ENCODE results near the gene GOLIM4.
"Not testable (repeated sequence)": the region's sequence is repeated elsewhere in the genome, so short reads cannot be mapped to it uniquely, and the experiment has no call there.

GOLIM4 gene

GRCh38 chr3:168047936-168048335, 47.8 kb downstream of the GOLIM4 start:
- DNase-seq, result no peak

DNA sequence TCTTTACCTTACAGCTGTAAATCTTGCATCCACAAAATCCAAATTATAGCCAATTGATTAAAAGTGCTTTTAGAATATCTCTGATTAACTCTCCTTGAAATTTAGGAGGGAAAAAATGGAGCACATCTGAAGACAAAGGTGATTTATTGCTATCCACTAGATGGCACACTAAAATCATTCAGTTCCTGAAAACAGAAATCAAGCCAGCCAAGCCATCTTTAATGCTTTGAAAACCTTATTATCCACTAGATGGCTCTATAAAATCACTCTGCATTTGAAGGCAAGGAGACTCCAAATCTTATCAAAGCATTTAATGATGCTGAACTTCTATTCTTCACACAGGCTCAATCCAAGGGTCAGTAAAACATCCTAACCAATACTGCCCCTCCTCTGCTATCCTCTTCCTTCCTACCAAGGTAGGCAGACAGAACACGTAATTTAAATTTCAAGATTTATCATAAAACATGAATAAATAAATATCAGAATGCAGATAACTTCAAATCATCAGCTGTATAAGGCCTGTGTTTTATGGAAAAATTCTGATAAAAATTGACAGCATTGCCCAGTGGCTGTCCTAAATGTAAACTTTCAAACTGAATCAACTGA, 48.4 kb downstream of the GOLIM4 start:
- peak; percentile 61 for DNase-seq

GRCh38 chr3:168044049-168044448, 51.7 kb downstream of the GOLIM4 start:
- DNase-seq, result no peak

DNA sequence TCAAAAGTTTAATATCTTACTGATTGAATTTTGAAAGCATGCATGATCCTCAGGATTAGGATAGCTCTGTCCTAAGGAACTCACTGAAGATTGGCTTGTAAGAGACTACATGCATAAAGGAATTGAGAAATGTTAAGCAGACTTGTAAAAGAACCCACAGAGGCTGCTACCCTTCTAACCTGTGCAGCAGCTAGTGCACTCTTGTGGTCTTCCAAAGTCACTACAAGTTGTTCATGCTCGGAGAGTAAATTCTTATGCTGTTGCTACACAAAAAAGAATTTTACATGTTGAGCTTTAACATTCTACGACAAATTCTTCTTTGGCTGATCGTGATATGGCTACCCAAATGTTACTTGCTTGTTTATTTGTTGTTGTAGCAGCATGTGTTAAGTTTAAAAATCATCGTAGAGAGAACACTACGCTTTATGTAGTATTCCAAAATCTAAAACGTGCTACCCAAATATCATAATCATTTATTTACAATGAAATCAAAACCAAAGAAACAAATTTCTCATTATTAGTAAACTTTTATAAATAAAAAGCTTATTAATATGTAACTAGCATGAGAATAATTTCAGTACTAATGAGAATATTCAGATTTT, 55.0 kb downstream of the GOLIM4 start:
- peak; percentile 26 for DNase-seq

DNA sequence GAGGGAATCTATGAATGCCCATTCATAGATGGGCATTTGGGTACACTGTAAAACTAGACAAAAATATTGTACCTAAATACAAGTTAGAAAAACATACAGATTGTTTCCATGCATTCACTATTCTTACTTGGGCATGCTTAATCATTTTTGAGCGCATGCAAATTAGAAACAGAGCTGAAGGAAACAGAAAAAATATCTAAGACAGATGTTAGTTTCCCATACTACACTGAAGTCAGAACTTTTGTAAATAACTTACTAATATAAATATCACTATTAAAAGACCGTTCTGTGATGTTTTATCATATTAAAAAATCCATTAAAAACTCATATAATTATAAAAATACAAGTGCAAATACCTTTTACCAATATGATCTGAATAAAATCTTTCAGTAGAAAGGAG, 58.7 kb downstream of the GOLIM4 start:
- DNase-seq, result no peak

GRCh38 chr3:168036619-168037018, 59.1 kb downstream of the GOLIM4 start:
- no peak for DNase-seq

GRCh38 chr3:168034152-168034928, 61.4 kb downstream of the GOLIM4 start:
- DNase-seq, result no peak

GRCh38 chr3:168030577-168030976, 65.1 kb downstream of the GOLIM4 start:
- DNase-seq, result peak; percentile 63

DNA sequence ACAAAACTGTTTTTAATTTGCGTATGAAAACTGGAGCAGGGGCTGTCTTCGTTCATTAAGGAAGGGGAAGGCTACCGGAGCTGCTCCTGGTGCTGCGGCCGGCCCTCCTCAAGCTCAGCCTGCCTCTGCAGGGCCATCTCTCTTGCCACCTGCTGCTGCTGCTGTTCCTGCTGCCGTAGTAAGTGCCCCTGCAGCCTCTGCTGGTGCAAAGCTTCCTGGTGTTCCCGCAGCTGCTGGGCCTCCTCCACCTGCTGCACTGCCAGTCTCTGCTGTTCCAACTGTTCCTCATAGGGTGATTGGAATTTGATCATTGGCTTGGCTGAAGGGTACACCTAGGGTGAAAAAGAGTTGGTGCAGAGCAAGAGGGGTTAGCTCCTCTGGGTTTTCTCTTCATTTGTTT, 66.0 kb downstream of the GOLIM4 start:
- DNase-seq, result peak; percentile 25

DNA sequence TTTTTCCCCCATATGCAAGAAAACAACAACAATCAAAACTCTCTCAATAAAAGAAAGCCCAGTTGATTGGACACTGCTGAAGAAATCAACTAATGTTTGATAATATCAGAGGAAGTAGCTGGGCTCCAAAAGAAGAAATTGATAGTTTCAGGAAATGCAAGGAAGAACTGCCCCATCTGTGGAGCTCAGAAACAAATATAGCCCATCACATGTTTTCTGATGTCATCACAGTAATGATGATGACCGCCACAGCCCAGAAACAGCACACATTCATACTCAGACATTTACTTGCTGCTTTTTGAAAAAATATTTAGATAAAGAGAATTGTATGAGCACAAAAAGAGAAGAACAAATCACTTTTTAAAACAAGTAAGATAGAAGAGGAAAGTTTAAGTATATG, 67.6 kb downstream of the GOLIM4 start:
- DNase-seq, result no peak

DNA sequence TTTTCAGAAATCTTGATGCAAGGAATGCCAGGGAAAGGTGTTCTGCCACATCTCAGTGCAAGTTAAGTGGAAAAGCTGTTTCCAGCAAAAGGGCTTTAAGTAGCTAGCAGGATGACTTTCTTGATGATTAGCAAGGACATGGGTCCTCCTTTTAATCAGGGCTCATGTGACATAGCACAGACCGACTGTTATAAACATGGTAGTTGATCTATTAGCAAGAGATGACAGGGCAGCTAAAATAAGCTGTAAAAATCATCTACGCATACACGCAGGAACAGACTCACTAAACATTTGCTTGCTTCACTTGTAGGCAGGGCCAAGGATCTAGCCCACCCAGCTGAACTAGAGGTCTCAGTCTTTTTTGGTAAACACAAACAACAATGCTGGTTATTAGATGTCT, 69.0 kb downstream of the GOLIM4 start:
- DNase-seq, result no peak

GRCh38 chr3:168025076-168025475, 70.6 kb downstream of the GOLIM4 start:
- no peak for DNase-seq

- peak; percentile 56 for DNase-seq
These were observed 71.2 kb downstream of the GOLIM4 start for GRCh38 chr3:168024537-168024941.

- no peak for DNase-seq
These were observed 73.8 kb downstream of the GOLIM4 start for GRCh38 chr3:168021737-168022450.

DNA sequence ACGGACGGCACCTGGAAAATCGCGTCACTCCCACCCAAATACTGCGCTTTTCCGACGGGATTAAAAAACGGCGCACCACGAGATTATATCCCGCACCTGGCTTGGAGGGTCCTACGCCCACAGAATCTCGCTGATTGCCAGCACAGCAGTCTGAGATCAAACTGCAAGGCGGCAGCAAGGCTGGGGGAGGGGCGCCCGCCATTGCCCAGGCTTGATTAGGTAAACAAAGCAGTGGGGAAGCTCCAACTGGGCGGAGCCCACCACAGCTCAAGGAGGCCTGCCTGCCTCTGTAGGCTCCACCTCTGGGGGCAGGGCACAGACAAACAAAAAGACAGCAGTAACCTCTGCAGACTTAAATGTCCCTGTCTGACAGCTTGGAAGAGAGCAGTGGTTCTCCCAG, 84.4 kb downstream of the GOLIM4 start:
- not testable (repeated sequence) for DNase-seq

DNA sequence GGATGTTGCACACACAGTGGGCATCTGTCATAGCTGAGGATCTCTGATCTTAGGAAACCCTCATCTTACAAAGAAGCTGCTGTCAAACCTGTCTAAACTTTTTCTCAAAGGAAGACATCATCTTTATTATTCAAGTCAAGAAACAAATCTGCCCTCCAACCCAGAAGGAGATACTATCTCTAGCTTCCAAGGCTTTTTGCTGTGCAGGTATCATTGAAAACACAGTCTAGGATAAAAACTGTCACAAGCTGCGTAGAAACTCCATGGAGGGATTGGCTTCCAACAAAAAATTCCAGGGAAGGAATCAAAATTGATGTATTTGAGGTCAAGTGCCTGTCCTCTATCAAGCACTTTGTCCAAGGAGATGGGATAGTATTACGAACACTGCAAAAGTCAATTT, 89.1 kb downstream of the GOLIM4 start:
- DNase-seq, result no peak

DNA sequence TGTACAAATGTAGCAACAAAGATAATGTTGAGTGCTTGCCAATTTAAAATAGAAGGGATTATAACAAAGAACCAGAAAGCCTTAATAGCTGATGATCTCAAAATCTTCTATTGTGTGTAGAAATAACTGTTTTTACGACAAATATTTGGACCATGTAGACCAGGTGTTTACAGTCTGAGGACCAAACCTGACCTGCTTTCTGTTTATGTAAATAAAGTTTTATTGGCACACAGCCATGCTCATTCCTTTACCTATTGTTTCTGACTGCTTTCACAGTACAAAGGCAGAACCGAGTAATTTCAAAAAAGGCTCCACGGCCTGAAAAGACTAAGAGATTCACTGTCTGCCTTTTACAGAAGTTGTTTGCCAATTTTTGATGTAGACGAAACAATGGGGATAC, 91.8 kb downstream of the GOLIM4 start:
- DNase-seq, result no peak

DNA sequence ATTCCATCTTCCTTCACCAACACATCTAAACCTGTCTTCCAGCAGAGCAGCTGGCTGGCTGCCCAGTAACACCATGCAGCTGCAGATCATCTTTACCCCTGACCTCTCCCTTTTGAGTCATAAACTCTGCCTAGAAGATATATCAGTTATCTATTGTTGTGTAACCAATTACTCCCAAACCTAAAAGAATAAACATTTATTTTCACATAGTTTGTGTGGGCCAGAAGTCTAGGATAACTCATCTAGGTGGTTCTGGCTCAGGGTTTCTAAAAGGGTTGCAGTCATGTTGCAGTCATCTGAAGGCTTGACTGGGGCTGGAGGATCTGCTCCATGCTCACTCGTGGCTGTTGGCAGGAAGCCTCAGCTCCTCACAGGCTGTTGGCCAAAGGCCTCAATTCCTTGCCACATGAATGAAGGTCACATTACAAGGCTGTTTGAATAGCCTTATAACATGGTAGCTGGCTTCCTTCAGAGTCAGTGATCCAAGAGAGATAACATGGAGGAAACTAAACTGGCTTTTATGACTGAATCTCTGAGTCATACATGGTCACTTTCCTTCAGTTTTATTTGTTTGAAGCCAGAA, 92.8 kb downstream of the GOLIM4 start:
- no peak for DNase-seq

GRCh38 chr3:168001244-168001643, 94.5 kb downstream of the GOLIM4 start:
- no peak for DNase-seq

DNA sequence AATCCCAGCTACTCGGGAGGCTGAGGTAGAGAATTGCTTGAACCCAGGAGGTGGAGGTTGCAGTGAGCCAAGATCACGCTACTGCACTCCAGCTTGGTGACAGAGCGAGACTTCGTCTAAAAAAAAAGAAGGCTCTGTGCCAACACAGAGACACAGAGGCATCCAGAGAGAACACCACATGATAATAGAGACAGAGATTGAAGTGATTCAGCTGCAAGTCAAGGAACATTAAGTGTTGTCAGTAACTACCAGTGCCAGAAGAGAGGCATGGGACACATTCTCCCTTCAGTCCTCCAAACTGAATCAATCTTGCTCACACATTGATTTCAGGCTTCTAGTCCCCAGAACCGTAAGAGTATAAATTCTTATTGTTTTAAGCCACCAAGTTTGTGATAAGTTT, 97.5 kb downstream of the GOLIM4 start:
- no peak for DNase-seq

GRCh38 chr3:167996514-167996913, 99.2 kb downstream of the GOLIM4 start:
- DNase-seq, result no peak

DNA sequence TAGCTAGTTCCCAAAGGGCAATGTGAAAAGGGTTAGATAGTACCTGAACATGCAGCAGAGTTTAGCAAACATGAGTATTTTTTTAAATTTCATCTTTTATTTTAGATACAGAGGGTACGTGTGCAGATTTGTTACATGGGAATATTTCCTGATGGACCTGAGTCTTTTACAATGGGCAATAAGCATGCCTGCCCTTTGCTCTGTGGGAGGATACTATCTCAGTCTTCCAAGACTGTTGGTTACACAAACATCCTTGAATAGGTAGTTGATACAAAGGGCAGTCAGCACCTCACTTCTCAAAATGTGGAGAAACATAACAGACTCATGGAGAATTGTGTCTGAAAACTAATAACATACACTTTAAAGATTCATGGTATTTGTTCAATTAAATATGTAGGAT, 103.3 kb downstream of the GOLIM4 start:
- DNase-seq, result no peak

- DNase-seq, result no peak
These were observed 104.5 kb downstream of the GOLIM4 start for GRCh38 chr3:167991213-167991612.

Data from NCI-H187 treated with DMSO at 0.1 percent for 48 hours (cell line).